HG03175 (cell line): ENCODE measurements around the gene PROZ.

ENCODE experiments used
- ATAC-seq: cut with Tn5 transposase; IDR thresholded peaks from one replicate; pipeline ENCODE4 v1.9.1; 2021; ENCODE audit warnings: mild to moderate bottlenecking, moderate library complexity; ENCODE audit not compliant: unreplicated experiment

PROZ gene

DNA sequence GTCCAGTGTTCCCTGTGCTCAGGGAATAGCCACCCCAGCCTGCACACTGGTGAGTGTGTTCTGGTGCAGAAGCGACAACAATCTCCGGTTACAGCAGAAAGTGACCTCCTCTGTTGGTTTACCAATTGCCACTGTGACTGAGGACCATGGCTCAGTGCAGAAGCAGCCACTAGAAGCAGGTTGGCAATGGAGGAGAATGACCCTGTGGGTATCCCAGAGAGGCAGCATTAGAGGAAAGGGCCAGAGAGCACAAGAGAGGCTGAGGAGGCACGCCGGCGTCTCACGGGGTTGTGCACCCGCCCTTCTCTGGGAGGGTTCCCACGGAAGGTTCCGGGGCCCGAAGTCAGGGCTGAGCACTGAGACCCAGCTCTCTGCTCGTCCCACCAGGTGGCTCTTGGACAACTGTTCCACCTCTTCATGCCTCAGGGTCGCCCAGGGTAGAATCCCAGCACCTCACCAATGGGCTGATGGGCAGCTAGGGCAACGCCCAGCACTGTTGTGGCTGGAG lies 14.0 kb downstream of the PROZ start:
- no peak for ATAC-seq

DNA sequence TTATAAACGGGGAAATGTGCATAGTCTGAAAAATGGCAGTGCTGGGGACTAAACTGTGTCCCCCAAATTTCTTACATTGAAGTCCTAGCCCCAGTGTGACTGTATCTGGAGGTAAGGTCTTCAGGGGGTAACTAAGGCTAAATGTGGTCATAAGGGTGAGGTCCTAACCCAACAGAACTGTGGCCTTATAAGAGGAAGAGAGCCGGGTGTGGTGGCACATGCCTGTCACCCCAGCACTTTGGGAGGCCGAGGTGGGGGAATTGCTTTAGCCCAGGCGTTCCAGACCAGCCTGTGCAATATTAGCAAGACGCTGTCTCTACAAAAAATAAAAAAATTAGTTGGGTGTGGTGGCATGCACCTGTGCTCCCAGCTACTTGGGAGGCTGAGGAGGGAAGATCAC lies 17.8 kb downstream of the PROZ start:
- ATAC-seq, result no peak

DNA sequence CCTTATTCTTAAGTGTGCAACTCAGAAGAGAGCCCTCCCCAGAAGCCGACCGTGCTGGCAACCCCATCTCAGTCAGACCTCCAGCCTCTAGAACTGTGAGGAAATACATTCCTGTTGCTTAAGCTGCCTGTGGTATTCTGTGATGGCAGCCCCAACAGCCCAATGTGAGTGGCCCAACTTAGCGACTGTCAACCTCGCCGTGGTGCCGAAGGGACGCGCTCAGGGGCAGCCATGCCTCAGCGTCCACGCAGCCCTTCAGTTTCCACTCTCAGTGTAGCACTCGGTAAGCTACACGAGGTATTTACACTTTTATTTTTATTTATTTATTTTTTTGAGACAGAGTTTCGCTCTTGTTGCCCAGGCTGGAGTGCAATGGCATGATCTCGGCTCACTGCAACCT lies 18.4 kb downstream of the PROZ start:
- ATAC-seq, result no peak

DNA sequence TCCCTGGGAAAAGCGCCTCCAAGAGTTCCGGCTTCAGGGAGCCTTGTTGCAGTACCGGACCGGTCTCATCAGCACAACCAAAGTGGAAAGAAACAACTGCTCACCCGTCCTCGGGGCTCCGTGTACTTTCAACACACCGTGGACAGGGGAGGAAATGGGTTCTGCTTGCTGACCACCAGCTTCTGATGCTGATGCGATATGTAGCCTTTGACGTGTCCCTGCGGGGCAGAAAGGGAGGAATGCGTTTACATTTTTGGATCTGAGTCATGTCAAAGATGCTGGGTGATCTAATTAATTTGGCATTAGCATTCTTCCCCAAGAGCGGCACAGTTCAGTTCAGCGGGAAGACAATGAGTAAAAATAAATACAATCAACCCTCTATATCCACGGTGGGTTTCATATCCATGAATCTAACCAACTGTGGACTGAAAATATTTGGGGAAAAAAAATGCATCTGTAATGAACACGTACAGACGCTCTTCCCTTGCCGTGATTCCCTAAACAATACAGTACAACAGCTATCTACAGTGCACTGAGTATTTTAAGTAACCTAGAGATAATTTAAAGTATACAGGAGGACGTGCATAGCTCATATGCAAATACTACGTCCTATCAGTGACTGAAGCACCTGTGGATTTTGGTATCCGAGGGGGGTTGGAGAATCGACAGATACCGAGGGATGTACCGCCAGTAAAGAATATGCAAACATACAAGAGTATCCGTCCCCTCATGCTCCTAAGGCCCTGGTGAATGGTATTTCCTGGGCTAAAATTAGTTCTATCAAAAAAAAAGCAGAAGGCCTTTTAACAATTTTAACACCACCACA lies 19.8 kb downstream of the PROZ start:
- ATAC-seq, result no peak

DNA sequence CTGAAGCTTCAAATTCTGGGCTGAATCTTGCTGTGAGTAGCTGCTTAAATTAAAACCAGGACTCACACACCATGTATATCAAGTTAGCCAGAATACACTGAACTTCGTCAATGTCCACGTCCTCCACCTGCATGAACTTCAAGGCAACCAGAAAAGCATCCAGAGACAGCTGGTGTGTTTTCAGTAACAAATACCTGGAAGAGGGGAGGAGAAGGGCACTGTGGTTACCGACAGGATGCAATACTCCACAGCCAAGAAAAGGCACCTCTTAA lies 20.4 kb downstream of the PROZ start:
- no peak for ATAC-seq

DNA sequence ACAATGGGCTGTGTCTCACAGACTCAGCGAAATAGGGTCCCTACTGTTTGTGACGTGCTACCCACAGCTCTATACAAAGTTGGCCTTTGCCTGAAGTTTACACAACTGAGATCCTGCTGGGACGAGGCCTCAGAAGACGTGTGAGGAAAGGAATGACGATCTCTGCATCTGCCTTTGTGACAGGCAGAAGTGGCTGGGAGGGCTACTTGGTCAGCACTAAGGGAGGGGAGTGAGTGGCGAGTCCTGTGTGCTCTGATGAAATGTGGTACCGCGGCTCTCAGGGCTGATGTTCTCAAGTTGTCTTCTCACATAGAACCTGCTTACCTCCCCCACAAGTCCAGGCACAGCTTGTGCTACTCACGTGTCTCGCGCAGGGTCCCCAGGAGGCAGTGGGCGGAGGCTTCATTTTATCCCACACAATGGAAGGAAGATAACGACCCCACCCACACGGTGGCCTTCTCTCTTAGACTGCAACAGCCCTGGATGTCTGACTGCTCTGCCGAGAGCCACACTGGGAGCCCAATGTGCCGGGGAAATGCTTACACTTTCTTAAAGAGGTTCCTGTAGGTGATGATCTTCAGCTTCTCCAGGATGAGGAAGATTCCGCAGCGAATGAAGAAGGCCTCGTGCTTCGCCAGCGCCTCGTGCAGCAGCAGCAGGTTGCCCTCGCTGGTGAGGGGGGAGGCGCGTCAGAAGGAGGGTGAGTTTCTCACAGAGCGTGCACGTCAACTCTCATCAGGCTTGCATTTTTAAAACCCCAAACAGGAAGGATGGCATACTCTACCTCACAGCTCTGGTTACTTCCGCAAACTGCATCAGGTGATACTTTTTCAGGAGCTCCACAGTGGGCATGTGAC lies 21.2 kb downstream of the PROZ start:
- no peak for ATAC-seq

DNA sequence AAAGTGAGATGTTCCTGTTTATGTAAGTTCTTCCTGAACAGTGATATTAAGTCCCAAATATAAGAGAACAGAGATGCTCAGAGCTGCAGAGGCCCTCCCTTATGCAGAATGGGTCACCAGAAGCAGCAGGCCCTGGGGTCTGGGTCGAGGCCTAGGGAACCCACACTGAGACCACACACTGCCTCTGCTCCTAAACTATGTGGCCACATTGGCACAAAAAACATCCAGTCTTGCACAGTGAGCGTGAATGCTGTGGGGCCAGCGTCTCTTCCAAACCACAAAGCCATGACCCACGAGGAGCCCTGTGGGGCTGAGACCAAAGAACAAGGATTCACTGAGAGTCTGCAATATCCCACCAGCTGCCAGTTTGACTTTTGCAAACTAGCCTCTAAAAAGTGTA lies 23.6 kb downstream of the PROZ start:
- ATAC-seq, result no peak

DNA sequence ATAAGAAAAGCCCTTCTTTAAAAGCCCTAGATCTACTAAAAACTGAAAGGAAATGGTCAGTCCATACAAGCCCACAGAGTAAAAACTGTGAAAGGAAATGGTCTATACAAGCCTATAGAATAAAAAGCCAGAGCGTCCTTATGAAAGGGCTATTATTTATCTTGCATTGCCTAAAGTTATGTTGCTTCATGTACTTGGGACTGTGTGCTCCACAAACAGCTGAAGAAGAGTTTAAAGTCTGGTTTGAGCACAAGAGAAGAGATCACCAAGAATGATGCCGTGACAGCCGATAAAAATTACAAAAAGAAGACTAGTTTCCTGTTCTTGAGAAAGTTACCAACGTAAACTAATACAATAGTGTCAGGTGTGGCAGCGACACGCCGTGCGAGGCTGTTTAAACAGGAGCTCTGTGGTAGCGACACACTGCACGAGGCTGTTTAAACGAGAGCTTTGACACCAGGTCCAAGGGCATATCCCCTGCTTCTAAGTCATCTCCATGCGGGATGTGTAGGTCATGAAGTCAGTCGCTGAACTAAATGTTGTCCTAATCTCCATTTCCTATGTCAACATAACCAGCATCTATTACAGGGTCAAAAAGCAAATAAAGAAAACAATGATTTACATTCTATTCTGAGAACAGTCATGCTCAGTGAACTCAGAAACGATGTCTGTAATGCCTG lies 25.1 kb downstream of the PROZ start:
- no peak for ATAC-seq

DNA sequence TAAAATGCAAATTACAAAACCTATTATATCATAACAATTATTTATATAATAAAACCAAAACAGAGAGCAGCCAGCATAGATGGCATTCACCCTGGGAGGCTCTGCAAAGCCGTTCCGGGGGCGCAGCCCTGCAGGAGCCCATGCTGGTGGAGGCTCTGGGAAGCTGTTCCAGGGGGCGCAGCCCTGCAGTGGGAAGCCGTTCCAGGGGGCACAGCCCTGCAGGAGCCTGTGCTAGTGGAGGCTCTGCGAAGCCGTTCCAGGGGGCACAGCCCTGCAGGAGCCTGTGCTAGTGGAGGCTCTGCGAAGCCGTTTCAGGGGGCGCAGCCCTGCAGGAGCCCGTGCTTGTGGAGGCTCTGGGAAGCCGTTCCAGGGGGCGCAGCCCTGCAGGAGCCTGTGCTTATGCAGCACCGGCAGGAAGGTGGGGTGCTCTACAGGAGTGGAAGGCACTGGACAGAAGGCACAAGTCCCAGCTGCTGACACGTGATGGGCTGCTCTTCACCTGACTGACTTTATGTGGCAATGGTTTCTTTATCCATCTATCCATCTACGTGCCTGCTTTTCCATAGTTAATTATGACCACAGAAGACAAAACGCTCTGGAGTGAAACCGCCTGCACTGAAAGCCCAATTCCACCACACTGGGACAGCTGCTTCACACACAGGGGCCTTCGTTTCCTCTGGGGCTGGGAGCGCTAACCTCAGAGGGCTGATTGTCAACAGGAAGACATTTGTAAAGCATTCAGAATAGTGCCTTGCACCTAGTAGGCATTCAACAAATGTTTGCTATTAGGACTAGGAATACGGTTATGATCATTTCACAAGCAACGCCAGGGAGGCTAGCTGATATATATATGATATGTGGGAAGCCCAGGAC lies 26.4 kb downstream of the PROZ start:
- no peak for ATAC-seq

DNA sequence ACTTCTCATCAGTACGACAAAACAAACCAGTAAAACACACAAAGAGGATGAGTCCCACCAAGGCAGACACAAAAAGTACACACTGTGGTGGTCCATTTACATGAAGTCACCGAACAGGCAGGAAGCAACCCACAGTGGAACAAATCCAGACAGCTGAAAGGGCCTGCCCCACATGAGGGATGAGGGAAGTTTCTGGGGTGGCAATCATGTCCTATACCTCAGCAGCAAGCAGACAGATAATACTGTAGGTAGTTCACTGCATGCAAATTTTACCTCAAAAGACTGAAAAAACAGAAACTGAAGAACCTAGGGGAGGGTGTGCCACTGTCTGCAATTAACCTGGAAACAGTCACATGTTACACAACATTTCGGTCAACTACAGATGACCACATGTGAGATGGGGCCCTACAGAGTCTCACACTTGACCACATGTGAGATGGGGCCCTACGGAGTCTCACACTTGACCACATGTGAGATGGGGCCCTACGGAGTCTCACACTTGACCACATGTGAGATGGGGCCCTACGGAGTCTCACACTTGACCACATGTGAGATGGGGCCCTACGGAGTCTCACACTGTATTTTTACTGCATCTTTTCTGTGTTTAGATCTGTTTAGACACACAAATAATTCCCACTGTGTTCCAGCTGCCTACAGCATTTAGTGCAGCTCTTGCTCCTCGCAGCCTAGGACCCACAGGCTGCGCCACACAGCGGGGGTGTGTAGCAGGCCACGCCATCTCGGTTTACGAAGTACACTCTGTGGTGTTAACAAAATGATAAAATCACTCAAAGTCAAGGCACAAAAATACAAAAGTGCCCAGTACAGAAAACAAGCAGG lies 27.8 kb downstream of the PROZ start:
- peak; percentile 74 for ATAC-seq

DNA sequence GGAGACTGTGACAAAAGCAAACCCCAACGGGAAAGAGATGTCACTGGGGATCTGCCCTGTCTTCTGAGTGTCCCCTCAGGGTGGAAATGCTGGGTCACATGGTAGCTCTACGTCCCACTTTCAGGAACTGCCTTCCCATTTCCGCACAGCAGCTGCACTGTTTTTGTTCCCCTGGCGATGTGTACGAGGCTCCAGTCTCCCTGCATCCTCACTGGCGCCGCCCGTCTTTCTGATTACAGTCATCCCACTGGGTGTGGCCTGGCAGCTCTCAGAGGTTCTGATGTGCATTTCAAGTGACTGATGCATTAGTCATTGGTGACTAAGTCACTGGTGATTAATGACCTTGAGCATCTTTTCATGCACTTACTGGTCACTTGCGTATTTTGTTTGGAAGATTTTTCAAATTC lies 28.8 kb downstream of the PROZ start:
- no peak for ATAC-seq

DNA sequence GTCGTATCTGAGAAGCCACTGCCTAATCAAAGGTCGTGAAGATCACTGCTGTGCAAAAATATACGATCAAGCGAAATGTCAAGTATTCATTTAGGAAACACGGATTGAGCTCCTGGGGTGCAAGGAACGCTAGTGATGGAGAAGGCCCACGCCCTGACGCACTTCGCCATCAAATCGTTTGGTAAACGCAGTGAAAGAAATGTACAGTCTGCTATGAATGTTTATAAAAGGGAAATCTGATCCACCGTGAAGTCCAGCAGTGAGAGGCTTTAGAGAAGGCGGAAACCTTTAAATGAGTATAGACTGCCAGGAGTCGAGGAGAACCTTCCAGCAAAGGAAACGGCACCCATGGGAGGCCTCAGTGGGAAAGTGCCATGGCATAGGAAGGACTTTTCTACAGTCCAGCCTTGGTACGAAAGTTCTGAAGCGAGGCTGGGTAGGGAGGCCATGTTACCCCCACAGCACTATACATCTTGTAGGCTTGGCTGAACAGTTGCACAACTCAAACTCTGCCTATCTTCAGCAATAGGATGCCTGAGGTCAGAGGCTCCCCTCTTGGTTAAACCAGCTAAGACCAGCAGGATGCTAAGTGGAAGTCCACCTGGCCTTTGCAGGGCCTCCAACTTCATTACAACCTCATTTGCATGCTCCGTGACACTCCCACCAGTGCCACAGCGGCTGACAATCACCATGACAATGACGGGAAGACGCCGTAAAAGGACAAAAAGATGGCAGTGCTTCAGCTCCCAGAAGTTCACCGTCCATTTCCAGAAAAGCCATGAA lies 29.6 kb downstream of the PROZ start:
- no peak for ATAC-seq

DNA sequence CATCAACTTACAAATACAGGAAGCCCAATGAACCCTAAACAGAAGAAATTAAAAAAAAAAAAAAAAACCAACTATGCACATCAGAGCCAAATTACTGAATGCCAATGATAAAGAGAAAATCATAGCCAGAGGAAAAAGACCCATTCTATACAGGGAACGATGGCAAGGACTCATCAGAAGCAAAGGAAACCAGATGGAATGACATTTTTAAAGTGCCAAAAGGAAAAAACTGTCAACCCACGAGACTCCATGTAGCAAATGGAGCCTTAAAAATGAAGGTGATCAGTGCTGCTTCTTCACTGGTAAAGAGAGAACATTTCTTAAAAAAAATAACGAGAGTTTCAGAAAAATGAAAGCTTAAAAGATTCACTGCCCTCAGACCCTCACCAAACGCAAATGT lies 31.7 kb downstream of the PROZ start:
- ATAC-seq, result no peak

DNA sequence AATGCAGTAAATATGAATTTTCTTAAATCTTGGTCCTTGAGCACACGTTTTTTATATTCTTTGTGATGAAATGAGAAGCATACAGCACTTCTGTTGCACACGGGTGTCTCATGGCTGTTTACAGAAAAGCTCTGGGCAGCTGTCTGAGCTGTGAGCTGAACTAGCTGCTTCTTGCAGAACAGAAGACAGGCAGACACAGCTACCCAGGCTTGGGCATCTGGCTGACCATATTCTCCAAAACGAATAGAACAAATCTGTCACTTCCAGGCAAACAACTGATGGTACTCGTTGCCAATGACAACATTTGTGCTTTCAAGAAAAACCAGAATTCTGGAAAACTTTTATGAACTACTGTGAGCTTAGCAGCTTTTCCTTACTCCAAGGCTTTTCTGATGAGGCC lies 33.8 kb downstream of the PROZ start:
- ATAC-seq, result no peak

DNA sequence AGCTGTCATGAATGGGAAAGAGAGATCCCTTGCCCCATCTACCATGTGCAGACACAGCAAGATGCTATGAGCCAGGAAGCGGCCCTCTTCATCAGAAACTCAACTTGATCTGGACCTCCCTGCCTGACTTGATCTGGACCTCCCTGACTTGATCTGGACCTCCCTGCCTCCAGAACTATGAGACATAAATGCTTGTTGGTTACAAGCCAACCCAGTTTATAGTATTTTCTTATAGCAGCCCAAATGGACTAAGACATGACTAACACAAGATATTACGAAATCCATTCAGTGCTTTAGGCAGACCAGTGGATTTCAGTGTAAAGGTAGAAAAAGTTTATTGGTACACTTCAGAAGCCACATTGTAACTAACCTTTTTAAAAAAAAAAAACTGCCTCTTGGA lies 34.5 kb downstream of the PROZ start:
- no peak for ATAC-seq

DNA sequence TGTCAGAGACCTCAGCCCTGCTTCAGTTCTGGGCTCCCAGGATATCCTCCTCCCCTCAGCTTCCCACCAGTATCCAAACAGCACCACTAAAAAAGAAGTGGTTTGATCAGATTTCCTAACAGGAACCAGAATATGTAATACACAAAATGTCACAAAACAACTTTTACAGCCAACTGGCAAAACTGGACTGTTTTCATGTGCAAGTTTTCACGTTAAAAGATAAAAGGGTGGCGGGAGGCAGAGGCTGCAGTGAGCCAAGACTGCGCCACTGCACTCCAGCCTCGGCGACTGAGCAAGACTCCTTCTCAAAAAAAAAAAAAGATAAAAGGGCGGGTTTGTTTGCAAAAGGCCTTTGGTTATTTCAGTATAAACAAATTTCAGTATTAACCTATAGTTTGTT lies 36.9 kb downstream of the PROZ start:
- no peak for ATAC-seq

DNA sequence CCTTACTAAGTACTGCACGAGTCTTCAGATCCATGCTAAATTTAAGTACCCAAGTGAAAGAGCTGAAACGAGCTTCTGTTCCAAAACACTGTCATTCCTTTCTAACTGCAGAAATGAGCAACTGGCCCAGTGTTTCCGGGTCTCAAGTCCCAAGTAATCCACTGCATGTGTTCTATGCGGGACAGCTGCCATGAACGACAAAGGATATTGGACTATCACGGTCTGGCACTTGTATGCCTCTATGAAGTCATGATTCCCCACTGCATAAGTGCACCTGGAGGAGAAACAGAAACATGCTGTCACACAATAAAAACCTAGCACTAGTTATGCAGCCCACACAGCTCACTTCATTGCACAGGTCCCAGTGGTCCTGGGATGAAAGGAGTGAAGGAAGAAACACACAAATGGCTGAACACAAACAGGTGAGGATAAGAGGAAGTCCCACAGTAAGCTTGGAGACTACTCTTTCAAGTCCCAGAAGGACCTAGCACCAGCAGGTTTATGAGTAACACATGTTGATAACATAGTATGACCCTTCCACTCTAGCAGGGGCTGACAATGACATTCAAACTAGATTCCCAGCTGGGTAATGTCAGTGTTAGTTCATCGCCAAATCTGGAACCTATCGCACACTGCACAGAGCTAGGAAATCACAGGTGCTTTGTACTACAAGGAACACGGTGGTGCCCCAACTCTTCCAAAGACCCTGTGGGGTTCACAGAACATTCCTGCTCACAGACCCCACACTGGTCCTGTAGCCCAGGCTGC lies 38.7 kb downstream of the PROZ start:
- ATAC-seq, result no peak

DNA sequence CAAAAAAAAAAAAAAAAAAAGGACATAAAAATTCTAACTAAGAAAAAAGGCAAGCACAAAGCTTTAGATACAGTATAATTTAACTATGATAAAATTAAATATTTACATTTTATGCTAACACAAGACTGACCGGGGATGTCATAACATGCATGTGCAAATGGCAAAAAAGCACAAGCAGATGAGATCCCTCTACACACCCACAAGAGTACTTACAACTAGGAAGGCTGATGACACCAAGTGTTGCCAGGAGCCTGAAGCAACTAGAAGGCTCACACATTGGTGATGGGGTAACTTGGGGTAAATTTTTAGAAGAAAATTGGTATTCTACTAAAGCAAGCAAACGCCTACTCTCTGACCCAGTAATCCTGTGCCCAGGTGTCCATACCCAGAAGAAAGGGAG lies 43.4 kb downstream of the PROZ start:
- no peak for ATAC-seq
